Peyer's patch (tissue), 4 donors: ENCODE results near the gene KRI1. TPM values are rescaled to one million over a fixed set of nuclear protein-coding genes. Genes with fewer than 3 reads are reported as not detected.
"Not testable (repeated sequence)": the region's sequence is repeated elsewhere in the genome, so short reads cannot be mapped to it uniquely, and the experiment has no call there.

Experiments used
- DNase-seq, 3 donors: peaks; one replicate each; pipeline ENCODE4 v3.0.0-alpha.2; 2017 to 2019
- H3K27ac ChIP-seq, 4 donors: fragments of 200-600 bp; sonication (generic); one replicate each; pipeline ENCODE4 v1.5.1; 2016 to 2019
- H3K27me3 ChIP-seq, 2 donors: fragments of 200-600 bp; sonication (generic); one replicate each; pipeline ENCODE4 v1.5.1; 2019
- H3K36me3 ChIP-seq, 3 donors: fragments of 200-600 bp; sonication (generic); one replicate each; pipeline ENCODE4 v1.5.1; 2016 to 2019
- H3K4me1 ChIP-seq, 4 donors: fragments of 200-600 bp; sonication (generic); one replicate each; pipeline ENCODE4 v1.5.1; 2016 to 2019
- H3K4me3 ChIP-seq, 4 donors: fragments of 200-600 bp; sonication (generic); 1 replicate in 3 of 4; 2 replicates in 1 of 4; pipeline ENCODE4 v1.5.1; 2016 to 2019; ENCODE audit warnings: mild to moderate bottlenecking in 1 of 4
- H3K9me3 ChIP-seq, 4 donors: fragments of 200-600 bp; sonication (generic); one replicate each; pipeline ENCODE4 v1.5.1; 2016 to 2019; ENCODE audit warnings: mild to moderate bottlenecking in 1 of 4
- CTCF ChIP-seq, 6 experiments: fragments of 450-650 bp in 4 of 6; fragments of 200-600 bp in 2 of 6; sonication (generic) in 1 of 6; IDR thresholded peaks; one replicate each; pipeline ENCODE4 v1.5.1; 2017 to 2019; ENCODE audit warnings: antibody characterized with exemption in 6 of 6, mild to moderate bottlenecking in 3 of 6, moderate library complexity in 1 of 6
- POLR2A ChIP-seq, 2 donors: fragments of 450-650 bp; IDR thresholded peaks; one replicate each; pipeline ENCODE4 v1.5.1; 2017; ENCODE audit warnings: antibody characterized with exemption in 2 of 2, mild to moderate bottlenecking in 2 of 2, moderate library complexity in 2 of 2
- total RNA-seq, 4 donors: library from RNA; depleted of rRNA; stranded (reverse); fragments of >200 nt; gene quantifications; one replicate each; pipeline ENCODE4 v1.1.0, GENCODE V29; 2016

KRI1 gene
- total RNA-seq, 4 donors from 2014 or later, result 16.3 to 97.4 (median 20.0) TPM

- H3K27me3 ChIP-seq, result no peaks in the 10 kb centered on the region
These were observed 16.3 kb upstream of the KRI1 start for GRCh38 chr19:10582091-10582490.

DNA sequence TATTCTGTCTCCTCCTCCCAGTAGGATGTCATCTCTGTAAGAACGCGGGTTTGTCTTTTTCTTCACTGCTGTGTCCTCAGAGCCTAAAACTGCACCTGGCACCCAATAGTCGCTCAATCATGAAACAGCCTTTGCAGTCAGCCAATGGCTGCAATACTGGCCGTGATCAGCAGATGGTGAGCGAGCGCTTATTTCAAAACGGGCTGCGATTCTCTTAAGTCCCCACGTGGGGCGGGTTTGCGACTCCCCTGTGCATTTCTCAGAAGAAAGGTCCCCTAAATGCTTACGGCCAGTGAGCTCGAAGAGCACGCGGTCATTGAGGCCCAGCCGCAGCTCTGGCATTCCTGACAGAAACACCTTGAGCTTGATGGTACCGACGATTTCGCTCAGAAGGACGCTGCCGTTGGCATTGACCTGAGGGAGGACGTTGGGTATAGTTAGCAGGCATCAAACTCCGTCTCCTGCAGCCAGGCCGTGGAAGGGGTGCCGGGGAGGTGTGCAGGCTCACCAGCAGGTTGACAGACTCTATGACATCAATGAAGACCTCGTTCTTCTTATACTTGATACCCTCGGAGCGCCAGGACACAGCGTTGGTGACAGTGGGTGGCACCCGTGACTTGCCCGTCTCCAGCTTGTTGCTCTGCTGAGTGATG lies 15.3 kb upstream of the KRI1 start:
- peak; percentile 89 to 97 (median 94) for DNase-seq
- peak overlapping the region in 1 of 4 donors; percentile 17 for H3K27ac ChIP-seq
- peak; percentile 97 to 100 (median 99) for TF ChIP-seq CTCF (IDR thresholded peaks at IDR 0.05)
- TF ChIP-seq POLR2A (IDR thresholded peaks at IDR 0.05), result no peak
- peaks cover 0 to 4% (median 0%) of the 10 kb centered on the region in 4 donors for H3K4me1 ChIP-seq
- H3K36me3 ChIP-seq, result peaks cover 0 to 36% (median 0%) of the 10 kb centered on the region in 3 donors
- H3K4me3 ChIP-seq, result no peak overlapping the region
- H3K27me3 ChIP-seq, result no peaks in the 10 kb centered on the region
- H3K9me3 ChIP-seq, result no peaks in the 10 kb centered on the region

More at GRCh38 chr19:10582091-10582490, 16.3 kb upstream of the KRI1 start:
- no peak overlapping the region for H3K27ac ChIP-seq
- no peak overlapping the region for H3K4me3 ChIP-seq
- H3K4me1 ChIP-seq, result peaks cover 0 to 4% (median 0%) of the 10 kb centered on the region in 4 donors
- TF ChIP-seq CTCF (IDR thresholded peaks at IDR 0.05) (no peak), POLR2A (IDR thresholded peaks at IDR 0.05) (no peak)
- DNase-seq, result no peak
- H3K9me3 ChIP-seq, result no peaks in the 10 kb centered on the region
- peaks cover 0 to 36% (median 0%) of the 10 kb centered on the region in 3 donors for H3K36me3 ChIP-seq

DNA sequence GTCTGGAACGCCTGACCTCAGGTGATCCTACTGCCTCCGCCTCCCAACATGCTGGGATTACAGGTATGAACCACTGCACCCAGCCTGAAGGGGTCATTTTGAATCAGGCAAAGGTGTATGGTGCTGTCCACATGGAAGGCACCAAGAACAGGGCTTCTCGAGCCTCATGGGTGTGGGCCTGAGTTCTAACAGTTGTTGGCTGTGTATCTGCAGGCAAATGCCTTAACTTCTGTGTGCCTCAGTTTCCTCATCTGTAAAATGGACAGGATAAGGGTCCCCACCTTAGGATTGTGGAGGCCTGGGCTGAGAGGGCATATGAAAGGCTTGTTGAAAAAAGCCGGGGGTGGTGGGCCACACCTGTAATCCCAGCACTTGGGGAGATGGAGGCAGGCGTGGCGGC lies 12.1 kb upstream of the KRI1 start:
- Histone ChIP-seq H3K9me3 (no peaks in the 10 kb centered on the region), H3K36me3 (peaks cover 0 to 36% (median 0%) of the 10 kb centered on the region in 3 donors), H3K27me3 (no peaks in the 10 kb centered on the region), H3K4me1 (peaks cover 0 to 4% (median 0%) of the 10 kb centered on the region in 4 donors), H3K27ac (no peak overlapping the region), H3K4me3 (no peak overlapping the region)
- DNase-seq, result no peak
- TF ChIP-seq CTCF (IDR thresholded peaks at IDR 0.05) (no peak), POLR2A (IDR thresholded peaks at IDR 0.05) (no peak)

GRCh38 chr19:10575011-10575716 lies 9.4 kb upstream of the KRI1 start:
- no peak for DNase-seq
- H3K4me3 ChIP-seq, result no peak overlapping the region
- no peaks in the 10 kb centered on the region for H3K9me3 ChIP-seq
- H3K36me3 ChIP-seq, result peaks cover 0 to 26% (median 0%) of the 10 kb centered on the region in 3 donors
- H3K27ac ChIP-seq, result no peak overlapping the region
- H3K27me3 ChIP-seq, result no peaks in the 10 kb centered on the region
- TF ChIP-seq POLR2A (IDR thresholded peaks at IDR 0.05) (no peak), CTCF (IDR thresholded peaks at IDR 0.05) (no peak)
- H3K4me1 ChIP-seq, result no peaks in the 10 kb centered on the region

DNA sequence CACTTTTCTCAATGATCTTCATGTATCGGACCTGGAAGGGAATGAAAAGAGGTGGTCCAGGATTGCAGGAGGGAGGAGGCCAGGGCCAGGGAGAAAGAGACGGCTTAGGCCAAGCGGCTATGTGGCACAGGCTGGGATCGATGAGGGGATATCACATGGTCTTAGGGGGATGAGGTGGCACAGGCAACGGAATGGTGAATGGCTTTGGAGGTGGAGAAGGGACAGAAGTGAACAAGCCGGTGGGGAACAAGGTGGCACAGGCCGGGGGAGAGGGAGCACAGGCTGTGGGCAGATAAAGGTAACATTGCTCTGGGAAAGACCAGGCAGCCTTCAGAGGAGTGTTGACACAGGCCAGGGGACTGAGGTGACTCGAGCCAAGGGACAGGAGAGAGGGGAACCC lies 8.7 kb upstream of the KRI1 start:
- no peak for DNase-seq
- Histone ChIP-seq H3K4me1 (peaks cover 0 to 5% (median 2%) of the 10 kb centered on the region in 4 donors), H3K36me3 (peaks cover 0 to 21% (median 0%) of the 10 kb centered on the region in 3 donors), H3K9me3 (no peaks in the 10 kb centered on the region), H3K4me3 (no peak overlapping the region), H3K27ac (no peak overlapping the region), H3K27me3 (no peaks in the 10 kb centered on the region)
- TF ChIP-seq POLR2A (IDR thresholded peaks at IDR 0.05) (no peak), CTCF (IDR thresholded peaks at IDR 0.05) (no peak)

DNA sequence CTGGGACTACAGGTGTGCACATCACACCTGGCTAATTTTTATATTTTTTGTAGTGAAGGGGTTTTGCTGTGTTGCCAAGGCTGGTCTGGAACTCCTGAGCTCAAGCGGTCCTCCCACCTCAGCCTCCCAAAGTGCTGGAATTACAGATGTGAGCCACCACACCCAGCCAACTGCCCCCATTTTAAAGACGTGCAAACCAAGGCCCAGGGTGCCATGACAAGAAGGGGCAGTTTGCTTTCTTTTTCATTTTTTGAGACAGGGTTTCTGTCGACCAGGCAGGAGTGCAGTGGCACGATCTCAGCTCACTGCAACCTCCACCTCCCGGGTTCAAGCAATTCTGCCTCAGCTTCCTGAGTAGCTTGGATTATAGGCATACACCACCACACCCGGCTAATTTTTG lies 8.0 kb upstream of the KRI1 start:
- not testable (repeated sequence) for H3K4me1 ChIP-seq, DNase-seq, H3K27me3 ChIP-seq, H3K4me3 ChIP-seq, H3K27ac ChIP-seq, H3K9me3 ChIP-seq
- H3K36me3 ChIP-seq, result peaks cover 0 to 14% (median 0%) of the 10 kb centered on the region in 3 donors
